Smooth muscle cell (in vitro differentiated cells): Measurements from ENCODE around the gene CHPF2. TPM values are rescaled to one million over a fixed set of nuclear protein-coding genes. Genes with fewer than 3 reads are reported as not detected.

Source experiments
- DNase-seq: peaks from one replicate; lab custom pipeline; 2025; ENCODE audit not compliant: unreplicated experiment; lab: John Stamatoyannopoulos, UW
- H2AFZ ChIP-seq: fragments of 200-600 bp; sonication (generic); 2 replicates; pipeline ENCODE4 v1.6.0; 2016; ENCODE audit warnings: antibody characterized with exemption, low read depth, mild to moderate bottlenecking
- H3F3A ChIP-seq: fragments of 200-600 bp; sonication (generic); 2 replicates; pipeline ENCODE4 v1.6.0; 2017; ENCODE audit warnings: antibody characterized with exemption, low read depth
- H3K27ac ChIP-seq: fragments of 200-600 bp; sonication (generic); 2 replicates; pipeline ENCODE4 v1.5.1; 2016; ENCODE audit warnings: low read depth, mild to moderate bottlenecking
- H3K27me3 ChIP-seq: fragments of 200-600 bp; sonication (generic); 2 replicates; pipeline ENCODE4 v1.6.1; 2016; ENCODE audit warnings: low read depth, mild to moderate bottlenecking
- H3K36me3 ChIP-seq: fragments of 200-600 bp; sonication (generic); 2 replicates; pipeline ENCODE4 v1.5.1; 2016; ENCODE audit warnings: low read depth
- H3K4me1 ChIP-seq: fragments of 200-600 bp; sonication (generic); 2 replicates; pipeline ENCODE4 v1.5.1; 2016; ENCODE audit warnings: low read depth
- H3K4me2 ChIP-seq: fragments of 200-600 bp; sonication (generic); 2 replicates; pipeline ENCODE4 v1.6.0; 2016; ENCODE audit warnings: mild to moderate bottlenecking
- H3K4me3 ChIP-seq: fragments of 200-600 bp; sonication (generic); 2 replicates; pipeline ENCODE4 v1.5.1; 2016; ENCODE audit warnings: mild to moderate bottlenecking
- H3K79me2 ChIP-seq: fragments of 200-600 bp; sonication (generic); 2 replicates; pipeline ENCODE4 v1.6.0; 2016; ENCODE audit warnings: low read depth, mild to moderate bottlenecking
- H3K9ac ChIP-seq: fragments of 200-600 bp; sonication (generic); 2 replicates; pipeline ENCODE4 v1.6.0; 2016; ENCODE audit warnings: low read depth
- H3K9me3 ChIP-seq: fragments of 200-600 bp; sonication (generic); replicated peaks from 2 replicates; pipeline ENCODE4 v1.5.1; 2016; ENCODE audit warnings: low read depth
- H4K20me1 ChIP-seq: fragments of 200-600 bp; sonication (generic); 2 replicates; pipeline ENCODE4 v1.6.0; 2016; ENCODE audit warnings: low read depth
- WGBS: methylation state at CpG from one replicate; pipeline ENCODE4 v1.1.7; 2016; ENCODE audit warnings: low lambda C conversion rate; 5-methylcytosine and 5-hydroxymethylcytosine counted together
- polyA plus RNA-seq: library from polyadenylated mRNA; unstranded; fragments of >200 nt; fragmentation: Nextera tagmentation; extraction: Ambion mirVana; gene quantifications from 2 replicates; pipeline ENCODE4 v1.2.1, GENCODE V29; 2016
- total RNA-seq: library from RNA; depleted of rRNA; stranded (reverse); fragments of >200 nt; gene quantifications from 2 replicates; pipeline ENCODE4 v1.2.3, GENCODE V29; 2014
- TF ChIP-seq, protein P1 (sequence below): fragments of 200-600 bp; sonication (generic); IDR thresholded peaks from 2 replicates; pipeline ENCODE4 v1.5.1; 2017; ENCODE audit warnings: borderline replicate concordance, mild to moderate bottlenecking, antibody characterized with exemption; ENCODE audit not compliant: insufficient read depth, poor library complexity, severe bottlenecking

The CHPF2 gene
- total and polyA plus RNA-seq, 2 experiments from 2014 or later = 42.3 to 70.8 TPM

DNA sequence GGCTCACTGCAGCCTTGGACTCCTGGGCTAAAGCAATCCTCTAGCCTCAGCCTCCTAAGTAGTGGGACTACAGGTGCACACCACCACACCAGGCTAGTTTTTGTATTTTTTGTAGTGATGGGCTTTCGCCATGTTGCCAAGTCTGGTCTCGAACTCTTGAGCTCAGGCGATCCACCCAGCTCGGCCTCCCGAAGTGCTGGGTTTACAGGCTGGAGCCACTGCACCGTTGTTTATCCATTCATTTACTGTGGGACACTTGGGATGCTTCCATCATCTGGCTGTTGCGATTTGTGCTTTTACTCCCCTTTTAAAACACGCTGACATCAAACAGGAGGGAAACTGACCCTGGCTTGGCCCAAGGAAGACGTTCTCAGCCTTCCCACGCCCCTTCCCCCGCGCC is 46.7 kb downstream of the CHPF2 start:
- H4K20me1 ChIP-seq = no peaks in the 10 kb centered on the region
- no peak overlapping the region for H3K4me2 ChIP-seq
- no peaks in the 10 kb centered on the region for H3K79me2 ChIP-seq
- H3K4me3 ChIP-seq = no peak overlapping the region
- DNase-seq = no peak
- H3K27ac ChIP-seq = no peak overlapping the region
- H3K36me3 ChIP-seq = no peaks in the 10 kb centered on the region
- no peaks in the 10 kb centered on the region for H3F3A ChIP-seq
- H3K9me3 ChIP-seq = no peaks in the 10 kb centered on the region
- no peak overlapping the region for H3K9ac ChIP-seq
- WGBS = 92% methylated on average over 12 of the region's 12 CpGs
- TF ChIP-seq, protein P1, sequence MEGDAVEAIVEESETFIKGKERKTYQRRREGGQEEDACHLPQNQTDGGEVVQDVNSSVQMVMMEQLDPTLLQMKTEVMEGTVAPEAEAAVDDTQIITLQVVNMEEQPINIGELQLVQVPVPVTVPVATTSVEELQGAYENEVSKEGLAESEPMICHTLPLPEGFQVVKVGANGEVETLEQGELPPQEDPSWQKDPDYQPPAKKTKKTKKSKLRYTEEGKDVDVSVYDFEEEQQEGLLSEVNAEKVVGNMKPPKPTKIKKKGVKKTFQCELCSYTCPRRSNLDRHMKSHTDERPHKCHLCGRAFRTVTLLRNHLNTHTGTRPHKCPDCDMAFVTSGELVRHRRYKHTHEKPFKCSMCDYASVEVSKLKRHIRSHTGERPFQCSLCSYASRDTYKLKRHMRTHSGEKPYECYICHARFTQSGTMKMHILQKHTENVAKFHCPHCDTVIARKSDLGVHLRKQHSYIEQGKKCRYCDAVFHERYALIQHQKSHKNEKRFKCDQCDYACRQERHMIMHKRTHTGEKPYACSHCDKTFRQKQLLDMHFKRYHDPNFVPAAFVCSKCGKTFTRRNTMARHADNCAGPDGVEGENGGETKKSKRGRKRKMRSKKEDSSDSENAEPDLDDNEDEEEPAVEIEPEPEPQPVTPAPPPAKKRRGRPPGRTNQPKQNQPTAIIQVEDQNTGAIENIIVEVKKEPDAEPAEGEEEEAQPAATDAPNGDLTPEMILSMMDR = no peak
- H2AFZ ChIP-seq = no peak overlapping the region
- H3K27me3 ChIP-seq = no peaks in the 10 kb centered on the region
- peaks cover 3% of the 10 kb centered on the region for H3K4me1 ChIP-seq

DNA sequence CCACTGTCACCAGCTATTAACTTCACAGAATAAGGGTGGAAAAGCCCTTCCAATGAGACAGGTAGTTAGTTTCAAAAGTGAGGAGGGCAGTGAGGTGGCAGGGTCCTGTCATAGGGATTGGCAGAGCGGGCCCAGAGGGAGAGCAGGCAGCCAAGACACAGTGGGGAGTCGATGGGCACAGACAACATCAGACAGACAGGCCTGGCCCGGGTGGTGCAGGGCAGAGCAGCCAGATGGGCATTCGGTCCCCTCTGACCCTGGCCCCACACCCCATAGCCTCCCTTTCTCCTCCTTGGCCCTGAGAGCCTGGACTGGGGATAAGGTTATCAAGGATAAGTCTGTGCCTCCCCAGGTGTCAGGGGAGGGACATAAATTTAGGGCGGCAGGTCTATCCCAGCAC is 47.6 kb downstream of the CHPF2 start:
- no peak overlapping the region for H3K9ac ChIP-seq
- TF ChIP-seq, protein P1 = no peak
- peaks cover 3% of the 10 kb centered on the region for H3K4me1 ChIP-seq
- no peak overlapping the region for H3K4me2 ChIP-seq
- no peak overlapping the region for H2AFZ ChIP-seq
- H3K4me3 ChIP-seq = no peak overlapping the region
- peaks cover 8% of the 10 kb centered on the region for H3K27me3 ChIP-seq
- WGBS = 84% methylated on average over 5 of the region's 5 CpGs
- H3K27ac ChIP-seq = no peak overlapping the region
- no peaks in the 10 kb centered on the region for H3K79me2 ChIP-seq
- no peaks in the 10 kb centered on the region for H4K20me1 ChIP-seq
- no peak for DNase-seq
- H3K36me3 ChIP-seq = no peaks in the 10 kb centered on the region
- no peaks in the 10 kb centered on the region for H3K9me3 ChIP-seq
- H3F3A ChIP-seq = no peaks in the 10 kb centered on the region

GRCh38 chr7:151280388-151281019 is 48.2 kb downstream of the CHPF2 start:
- 91% methylated on average over 9 of the region's 9 CpGs for WGBS

More at GRCh38 chr7:151280388-151281019, 48.2 kb downstream of the CHPF2 start:
- Histone ChIP-seq H3K27ac (no peak overlapping the region), H3K9me3 (no peaks in the 10 kb centered on the region), H3K27me3 (peaks cover 12% of the 10 kb centered on the region), H3K4me1 (peaks cover 3% of the 10 kb centered on the region), H3K36me3 (no peaks in the 10 kb centered on the region), H2AFZ (no peak overlapping the region), H3F3A (no peaks in the 10 kb centered on the region), H3K4me3 (no peak overlapping the region), H3K79me2 (no peaks in the 10 kb centered on the region), H3K4me2 (no peak overlapping the region), H4K20me1 (no peaks in the 10 kb centered on the region), H3K9ac (no peak overlapping the region)
- TF ChIP-seq, protein P1 = no peak
- no peak for DNase-seq
